ENCODE results near the gene FASTKD3. TPM values are rescaled to one million over a fixed set of nuclear protein-coding genes. Genes with fewer than 3 reads are reported as not detected.
A peak's percentile ranks its signal among the peaks of the same experiment; 100 is the strongest.

The FASTKD3 gene
- total and polyA plus RNA-seq, 10 of the 15 experiments (the other 5 are each of a cell fraction or from before 2014, with no cell fraction given) = 12.1 to 59.6 (median 25.3) TPM

- no TSS peak for BruUV-seq (replicated peaks)
- ATAC-seq = no peak
- H4K20me1 ChIP-seq (ENCODE audit: control insufficient read depth, insufficient read depth) = no peaks in the 10 kb centered on the region
- ChIA-PET POLR2A (no interaction called here), CTCF (interaction anchor here (1.1 to 9.9 kb wide), 2 partner anchors 13 to 14 kb away, joined by 3 to 92 read pairs; no protein-coding TSS in a partner anchor), RAD21 (ENCODE audit: unreplicated experiment) (no interaction called here), SMC1A (ENCODE audit: uncharacterized antibody, unreplicated experiment) (interaction anchor here (1.3 to 2.2 kb wide), 2 partner anchors 14 to 32 kb away, joined by 3 to 17 read pairs; no protein-coding TSS in a partner anchor)
- H3K4me1 ChIP-seq (ENCODE audit: control insufficient read depth, insufficient read depth, low read length) = peaks cover 51% of the 10 kb centered on the region
- no peak overlapping the region for H2AFZ ChIP-seq (ENCODE audit: control insufficient read depth, low read depth, low read length)
- H3K9me3 ChIP-seq (replicated peaks; ENCODE audit: control insufficient read depth, insufficient read depth, low read length) = no peaks in the 10 kb centered on the region
- H3K9ac ChIP-seq (ENCODE audit: control insufficient read depth, insufficient read depth, low read length) = no peak overlapping the region
- H3K79me2 ChIP-seq (ENCODE audit: control insufficient read depth, insufficient read depth, low read length) = peaks cover 62% of the 10 kb centered on the region
- no peak overlapping the region for H3K27ac ChIP-seq (ENCODE audit: control insufficient read depth, insufficient read depth)
- in situ Hi-C loops (cut with MboI) (no loop called here), intact Hi-C loops (cut with micrococcal nuclease; ENCODE audit: unreplicated experiment) (no loop called here)
- TF ChIP-seq PAX8 (IDR thresholded peaks at IDR 0.05) = no peak
- TF ChIP-seq CHD4 (IDR thresholded peaks at IDR 0.05) = no peak
- no peak for TF ChIP-seq POU2F2 (IDR thresholded peaks at IDR 0.05; ENCODE audit: borderline replicate concordance, low read depth, low read length)
- no peak for TF ChIP-seq TCF12 (IDR thresholded peaks at IDR 0.05; ENCODE audit: low read depth, low read length)
- TF ChIP-seq PML (IDR thresholded peaks at IDR 0.05; ENCODE audit: low read length) = no peak
- no peak for TF ChIP-seq KAT2A (conservative IDR thresholded peaks at IDR 0.05; ENCODE audit: control insufficient read depth, low read depth, low read length)
- TF ChIP-seq HCFC1 (IDR thresholded peaks at IDR 0.05; ENCODE audit: low read length) = no peak
- TF ChIP-seq KLF5 (IDR thresholded peaks at IDR 0.05; ENCODE audit: partially characterized antibody) = no peak
- peak; percentile 14; the same call in 1 of the 2 replicates for TF ChIP-seq ATF2 (IDR thresholded peaks at IDR 0.05; ENCODE audit: low read length)
- no peak for TF ChIP-seq ZBTB40 (IDR thresholded peaks at IDR 0.05; ENCODE audit: borderline replicate concordance)
- no peak for TF ChIP-seq ZNF622 (IDR thresholded peaks at IDR 0.05)
- no peak for TF ChIP-seq NBN (IDR thresholded peaks at IDR 0.05)
- peak; percentile 90 for TF ChIP-seq RUNX3 (IDR thresholded peaks at IDR 0.05; ENCODE audit: low read length)
- no peak for TF ChIP-seq EP300 (IDR thresholded peaks at IDR 0.05; ENCODE audit: borderline replicate concordance in 1 of 2, control insufficient read depth in 1 of 2, low read depth in 2 of 2, low read length in 2 of 2)
- H3K4me3 ChIP-seq = peak overlapping the region; percentile 47; the same call in 1 of the 2 replicates
- peaks cover 5 to 14% of the 10 kb centered on the region in 2 experiments; a peak in 3 of 4 replicates for H3K36me3 ChIP-seq (ENCODE audit: control insufficient read depth in 2 of 2, insufficient read depth in 2 of 2, low read length in 1 of 2)
- peak overlapping the region; percentile 90 for H3K4me2 ChIP-seq (ENCODE audit: control insufficient read depth, insufficient read depth)
- DNase-seq (ENCODE audit: low read depth, low spot score) = no peak
- H3K27me3 ChIP-seq (replicated peaks in 1 of 2; ENCODE audit: control insufficient read depth in 2 of 2, insufficient read depth in 2 of 2, low read length in 1 of 2) = no peaks in the 10 kb centered on the region
- FAIRE-seq = no peak
- 3% methylated on average over 9 of the region's 9 CpGs for WGBS (ENCODE audit: insufficient coverage, insufficient replicate concordance, low lambda C conversion rate, missing lambda C conversion rate)
These were observed 4.4 kb upstream of the FASTKD3 start for GRCh38 chr5:7873216-7873615.
